Activated naive CD4-positive, alpha-beta T cell treated with anti-CD3 and anti-CD28 coated beads, Interleukin-2, amount 50 U/mL, for 16 hours (primary cell): ENCODE measurements around the gene C11orf21.
"Not testable (repeated sequence)": the region's sequence is repeated elsewhere in the genome, so short reads cannot be mapped to it uniquely, and the experiment has no call there.

Experiments
- DNase-seq: peaks from one replicate; pipeline ENCODE4 v3.0.0-alpha.2; 2020

The C11orf21 gene

GRCh38 chr11:2301631-2302305 is at the start of gene C11orf21, which contains the start of gene TSPAN32:
TSS of gene C11orf21 (minus strand) at chr11:2301918. CDS start at chr11:2301808, 110 bp downstream.
TSS of gene TSPAN32 (plus strand) at chr11:2302013. CDS start at chr11:2302150, 137 bp downstream.
- DNase-seq, result peak; percentile 56

GRCh38 chr11:2348986-2349385 is 47.3 kb upstream of the C11orf21 start:
- DNase-seq, result no peak

GRCh38 chr11:2347308-2347830 is 45.7 kb upstream of the C11orf21 start:
- DNase-seq, result no peak

GRCh38 chr11:2346586-2347307 is 45.0 kb upstream of the C11orf21 start:
- no peak for DNase-seq

GRCh38 chr11:2346014-2346413 is 44.3 kb upstream of the C11orf21 start:
- no peak for DNase-seq

- DNase-seq, result no peak
Measured at GRCh38 chr11:2345050-2345449, 43.3 kb upstream of the C11orf21 start.

GRCh38 chr11:2343502-2343901 is 41.8 kb upstream of the C11orf21 start:
- DNase-seq, result no peak

- DNase-seq, result no peak
Measured at GRCh38 chr11:2342981-2343380, 41.3 kb upstream of the C11orf21 start.

- DNase-seq, result no peak
Measured at GRCh38 chr11:2342557-2342956, 40.8 kb upstream of the C11orf21 start.

GRCh38 chr11:2338760-2339159 is 37.0 kb upstream of the C11orf21 start:
- not testable (repeated sequence) for DNase-seq

- DNase-seq, result not testable (repeated sequence)
Measured at GRCh38 chr11:2335286-2335685, 33.6 kb upstream of the C11orf21 start.

GRCh38 chr11:2333486-2334205 is 31.9 kb upstream of the C11orf21 start:
- DNase-seq, result not testable (repeated sequence)

GRCh38 chr11:2332569-2332968 is 30.9 kb upstream of the C11orf21 start:
- DNase-seq, result not testable (repeated sequence)

- DNase-seq, result no peak
Measured at GRCh38 chr11:2331404-2331803, 29.7 kb upstream of the C11orf21 start.

GRCh38 chr11:2330696-2331095 is 29.0 kb upstream of the C11orf21 start:
- DNase-seq, result no peak

GRCh38 chr11:2329551-2329950 is 27.8 kb upstream of the C11orf21 start:
- no peak for DNase-seq

- no peak for DNase-seq
Measured at GRCh38 chr11:2328656-2329354, 27.1 kb upstream of the C11orf21 start.

- no peak for DNase-seq
Measured at GRCh38 chr11:2328021-2328420, 26.3 kb upstream of the C11orf21 start.

GRCh38 chr11:2327032-2327431 is 25.3 kb upstream of the C11orf21 start:
- no peak for DNase-seq

- DNase-seq, result no peak
Measured at GRCh38 chr11:2325719-2326118, 24.0 kb upstream of the C11orf21 start.

GRCh38 chr11:2325123-2325522 is 23.4 kb upstream of the C11orf21 start:
- no peak for DNase-seq

- DNase-seq, result no peak
Measured at GRCh38 chr11:2321311-2321683, 19.6 kb upstream of the C11orf21 start.
